ENCODE results near the gene PIEZO2.

PIEZO2 gene

DNA sequence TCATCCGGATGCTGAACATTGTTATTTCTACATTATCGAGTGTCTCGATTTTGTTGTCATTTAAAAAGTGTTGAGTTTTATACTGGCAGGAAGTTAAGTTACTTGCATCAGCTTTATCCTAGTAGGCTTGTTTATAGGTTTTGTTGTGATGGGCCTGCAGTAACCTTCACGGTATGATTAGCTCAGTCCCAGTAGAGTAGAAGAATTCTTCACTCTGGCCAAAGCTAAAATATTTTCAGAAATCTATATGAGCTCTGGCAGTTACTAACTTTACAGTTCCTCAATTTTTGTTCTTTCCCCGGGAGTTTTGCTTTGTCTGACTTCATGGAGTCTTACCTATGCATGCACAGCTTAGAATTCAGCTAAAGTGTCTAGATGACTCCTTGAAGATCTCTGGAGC, 328.7 kb downstream of the PIEZO2 start:
- no peak overlapping the region for H3K4me3 ChIP-seq (ENCODE audit: low read length)
- no peaks in the 10 kb centered on the region for H3K27me3 ChIP-seq (ENCODE audit: control insufficient read depth, insufficient read depth, low read length)
- WGBS (ENCODE audit: insufficient coverage, insufficient read length): no CpG with 5 or more reads among the region's 5 CpGs
- no peak overlapping the region for H3K27ac ChIP-seq (ENCODE audit: low read length)
- H3K4me1 ChIP-seq (ENCODE audit: control insufficient read depth, insufficient read depth, low read length): peaks cover 1% of the 10 kb centered on the region; the same call in 1 of the 2 replicates
- H3K36me3 ChIP-seq (ENCODE audit: control insufficient read depth, insufficient read depth, low read length): no peaks in the 10 kb centered on the region
- no peak for DNase-seq (ENCODE audit: low read depth, low spot score)
- H3K9me3 ChIP-seq (ENCODE audit: control insufficient read depth, insufficient read depth, low read length): no peaks in the 10 kb centered on the region

DNA sequence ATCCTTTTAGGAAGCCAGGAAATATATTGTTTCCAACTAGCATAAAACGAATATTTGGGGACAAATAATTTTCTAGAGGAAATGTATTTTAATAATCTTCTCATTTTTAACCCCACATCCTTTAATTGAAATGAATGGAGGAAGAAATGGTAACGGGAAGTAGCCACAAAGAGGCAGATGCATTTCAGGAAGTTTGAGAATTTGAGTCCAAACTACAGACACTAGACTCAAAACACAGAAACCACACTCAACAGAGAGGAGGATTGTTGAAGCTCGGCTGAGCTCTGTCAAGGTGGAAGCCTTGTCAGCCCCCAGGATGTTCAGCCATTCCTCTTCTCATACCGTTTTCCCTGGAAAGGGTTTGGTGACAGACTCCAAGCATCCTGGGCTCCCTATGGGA, 335.0 kb downstream of the PIEZO2 start:
- Histone ChIP-seq H3K36me3 (ENCODE audit: control insufficient read depth, insufficient read depth, low read length) (no peaks in the 10 kb centered on the region), H3K4me3 (ENCODE audit: low read length) (no peak overlapping the region), H3K27me3 (ENCODE audit: control insufficient read depth, insufficient read depth, low read length) (no peaks in the 10 kb centered on the region), H3K4me1 (ENCODE audit: control insufficient read depth, insufficient read depth, low read length) (no peaks in the 10 kb centered on the region), H3K27ac (ENCODE audit: low read length) (no peak overlapping the region), H3K9me3 (ENCODE audit: control insufficient read depth, insufficient read depth, low read length) (no peaks in the 10 kb centered on the region)
- no peak for DNase-seq (ENCODE audit: low read depth, low spot score)
- no CpG with 5 or more reads among the region's 4 CpGs for WGBS (ENCODE audit: insufficient coverage, insufficient read length)

DNA sequence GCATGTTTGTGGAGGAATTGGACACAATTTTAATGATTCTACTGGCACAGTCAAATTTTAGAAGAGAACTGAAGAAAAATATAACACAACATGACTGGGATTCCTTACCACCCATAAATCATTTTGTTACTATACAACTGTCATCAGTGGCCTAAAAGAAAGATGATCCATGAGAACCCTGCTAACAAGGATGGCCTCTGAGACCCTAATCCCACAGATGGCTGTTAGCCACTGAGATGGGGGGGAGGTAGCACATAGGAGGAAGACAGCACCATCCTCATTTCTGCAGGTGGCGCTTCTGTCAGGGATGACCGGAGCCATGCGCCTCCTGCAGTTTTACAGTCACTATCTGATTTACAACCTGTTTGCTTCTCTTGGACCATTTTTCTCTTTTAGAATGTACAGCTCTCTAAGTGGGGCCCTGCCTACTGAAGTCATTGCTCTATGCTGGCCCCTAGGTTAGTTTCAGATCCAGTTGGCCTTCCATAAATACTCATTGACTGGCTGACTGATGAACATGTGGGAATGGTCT, 343.7 kb downstream of the PIEZO2 start:
- DNase-seq (ENCODE audit: low read depth, low spot score): no peak
- Histone ChIP-seq H3K27me3 (ENCODE audit: control insufficient read depth, insufficient read depth, low read length) (no peaks in the 10 kb centered on the region), H3K9me3 (ENCODE audit: control insufficient read depth, insufficient read depth, low read length) (no peaks in the 10 kb centered on the region), H3K4me1 (ENCODE audit: control insufficient read depth, insufficient read depth, low read length) (no peaks in the 10 kb centered on the region), H3K4me3 (ENCODE audit: low read length) (no peak overlapping the region), H3K27ac (ENCODE audit: low read length) (no peak overlapping the region), H3K36me3 (ENCODE audit: control insufficient read depth, insufficient read depth, low read length) (no peaks in the 10 kb centered on the region)
- WGBS (ENCODE audit: insufficient coverage, insufficient read length): no CpG with 5 or more reads among the region's 3 CpGs

DNA sequence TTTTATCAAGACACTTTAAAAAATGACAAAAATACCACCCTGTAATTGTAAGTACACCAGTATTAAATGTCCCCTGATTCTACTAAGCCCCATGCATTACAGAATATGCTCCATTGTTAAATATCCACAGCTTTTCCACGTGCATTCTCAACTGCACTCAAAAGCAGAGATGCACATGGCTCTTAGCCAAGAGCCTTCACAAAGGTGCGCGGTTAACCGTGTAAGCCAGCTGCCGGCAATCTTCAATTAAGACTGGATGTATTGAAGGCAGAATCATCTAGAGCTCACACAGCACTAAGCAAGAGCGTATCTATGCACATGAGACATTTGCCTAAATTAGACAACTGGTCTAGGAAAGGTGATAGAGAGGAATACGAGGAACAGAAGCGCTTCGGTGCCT, 345.2 kb downstream of the PIEZO2 start:
- no peaks in the 10 kb centered on the region for H3K9me3 ChIP-seq (ENCODE audit: control insufficient read depth, insufficient read depth, low read length)
- DNase-seq (ENCODE audit: low read depth, low spot score): no peak
- no CpG with 5 or more reads among the region's 9 CpGs for WGBS (ENCODE audit: insufficient coverage, insufficient read length)
- H3K27me3 ChIP-seq (ENCODE audit: control insufficient read depth, insufficient read depth, low read length): no peaks in the 10 kb centered on the region
- no peak overlapping the region for H3K27ac ChIP-seq (ENCODE audit: low read length)
- H3K36me3 ChIP-seq (ENCODE audit: control insufficient read depth, insufficient read depth, low read length): no peaks in the 10 kb centered on the region
- H3K4me3 ChIP-seq (ENCODE audit: low read length): no peak overlapping the region
- H3K4me1 ChIP-seq (ENCODE audit: control insufficient read depth, insufficient read depth, low read length): no peaks in the 10 kb centered on the region

DNA sequence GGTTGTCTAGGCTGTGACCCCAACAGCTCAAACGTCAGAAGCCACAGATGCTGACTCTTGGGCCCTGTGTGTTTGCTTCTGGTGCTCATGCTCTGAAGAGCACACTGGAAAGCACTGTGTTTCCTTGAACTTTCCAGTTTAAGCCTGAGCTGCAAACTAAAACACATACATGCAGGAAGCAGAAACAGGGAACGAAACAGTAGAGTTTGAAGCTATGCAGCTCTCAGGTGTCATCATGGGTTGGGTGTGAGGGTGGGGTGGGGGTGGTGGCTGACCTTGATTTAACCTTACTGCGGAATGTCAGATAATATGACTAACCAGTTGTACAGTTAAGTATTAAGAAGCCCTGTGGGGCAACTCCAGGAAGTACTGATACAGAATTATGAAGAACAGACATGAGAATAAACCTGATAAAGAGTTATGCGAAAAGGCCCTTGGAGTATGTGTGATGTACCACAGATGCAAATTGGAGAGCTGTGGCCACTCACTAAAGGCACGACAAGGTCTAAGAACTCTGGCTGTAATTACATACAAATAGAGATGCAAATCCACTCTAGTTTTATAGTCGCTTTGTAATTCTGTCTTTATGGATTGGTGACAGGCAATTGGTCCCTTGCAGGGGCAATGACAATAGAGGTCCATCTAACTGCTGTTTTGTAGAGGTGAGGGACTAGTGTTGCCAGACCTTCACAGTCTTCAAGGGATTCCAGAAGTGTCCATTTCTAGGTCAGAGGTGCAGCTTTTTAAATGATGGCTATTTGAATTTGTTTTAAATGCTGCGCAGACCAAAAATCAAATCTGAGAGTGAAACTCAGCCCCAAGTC, 350.4 kb downstream of the PIEZO2 start:
- no peak overlapping the region for H3K4me3 ChIP-seq (ENCODE audit: low read length)
- no peaks in the 10 kb centered on the region for H3K36me3 ChIP-seq (ENCODE audit: control insufficient read depth, insufficient read depth, low read length)
- no peak for DNase-seq (ENCODE audit: low read depth, low spot score)
- WGBS (ENCODE audit: insufficient coverage, insufficient read length): no CpG with 5 or more reads among the region's 7 CpGs
- no peaks in the 10 kb centered on the region for H3K9me3 ChIP-seq (ENCODE audit: control insufficient read depth, insufficient read depth, low read length)
- H3K27me3 ChIP-seq (ENCODE audit: control insufficient read depth, insufficient read depth, low read length): no peaks in the 10 kb centered on the region
- no peak overlapping the region for H3K27ac ChIP-seq (ENCODE audit: low read length)
- no peaks in the 10 kb centered on the region for H3K4me1 ChIP-seq (ENCODE audit: control insufficient read depth, insufficient read depth, low read length)

DNA sequence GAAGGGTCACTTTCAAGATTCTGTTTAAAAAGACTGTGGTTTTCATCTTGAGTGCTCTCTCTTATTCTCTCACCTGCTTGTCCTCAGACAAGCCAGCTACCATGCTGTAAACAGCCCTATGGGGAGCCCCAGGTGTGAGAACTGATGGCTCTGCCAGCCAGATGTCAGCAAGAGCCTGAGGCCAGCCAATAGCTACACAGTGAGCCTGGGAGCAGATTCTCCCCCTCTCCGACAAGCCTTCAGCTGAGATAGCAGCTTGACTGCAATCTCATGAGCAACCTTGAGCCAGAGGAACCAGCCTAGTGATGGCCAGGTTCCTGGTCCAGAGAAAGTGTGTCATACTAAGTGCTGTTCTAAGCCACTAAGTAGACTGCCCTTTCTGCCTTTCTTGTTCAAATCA, 351.5 kb downstream of the PIEZO2 start:
- no peaks in the 10 kb centered on the region for H3K9me3 ChIP-seq (ENCODE audit: control insufficient read depth, insufficient read depth, low read length)
- no peaks in the 10 kb centered on the region for H3K27me3 ChIP-seq (ENCODE audit: control insufficient read depth, insufficient read depth, low read length)
- no peak for DNase-seq (ENCODE audit: low read depth, low spot score)
- WGBS (ENCODE audit: insufficient coverage, insufficient read length): no CpG with 5 or more reads among the region's 1 CpG
- no peaks in the 10 kb centered on the region for H3K4me1 ChIP-seq (ENCODE audit: control insufficient read depth, insufficient read depth, low read length)
- H3K27ac ChIP-seq (ENCODE audit: low read length): no peak overlapping the region
- no peak overlapping the region for H3K4me3 ChIP-seq (ENCODE audit: low read length)
- no peaks in the 10 kb centered on the region for H3K36me3 ChIP-seq (ENCODE audit: control insufficient read depth, insufficient read depth, low read length)

DNA sequence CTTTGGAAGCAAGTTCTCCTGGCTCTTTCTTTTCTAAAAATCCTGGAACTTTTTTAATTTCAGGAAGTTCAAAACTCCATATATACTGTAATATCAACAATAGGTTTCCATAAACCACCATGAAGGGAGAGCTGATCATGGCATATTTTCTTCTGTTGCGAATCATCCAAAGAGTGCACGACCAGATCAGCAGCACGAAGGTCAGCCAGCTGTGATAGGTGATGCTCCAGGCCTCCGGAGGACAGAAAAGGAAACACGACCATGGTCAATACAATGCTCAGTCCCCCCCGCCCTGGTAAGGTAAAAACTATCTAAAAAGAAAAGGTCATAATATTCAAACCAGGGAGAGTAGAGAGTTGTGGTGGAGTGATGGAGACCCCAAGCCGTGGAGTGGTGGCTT, 354.6 kb downstream of the PIEZO2 start:
- Histone ChIP-seq H3K4me1 (ENCODE audit: control insufficient read depth, insufficient read depth, low read length) (no peaks in the 10 kb centered on the region), H3K27me3 (ENCODE audit: control insufficient read depth, insufficient read depth, low read length) (no peaks in the 10 kb centered on the region), H3K27ac (ENCODE audit: low read length) (no peak overlapping the region), H3K4me3 (ENCODE audit: low read length) (no peak overlapping the region), H3K9me3 (ENCODE audit: control insufficient read depth, insufficient read depth, low read length) (no peaks in the 10 kb centered on the region), H3K36me3 (ENCODE audit: control insufficient read depth, insufficient read depth, low read length) (no peaks in the 10 kb centered on the region)
- no peak for DNase-seq (ENCODE audit: low read depth, low spot score)
- WGBS (ENCODE audit: insufficient coverage, insufficient read length): no CpG with 5 or more reads among the region's 7 CpGs

DNA sequence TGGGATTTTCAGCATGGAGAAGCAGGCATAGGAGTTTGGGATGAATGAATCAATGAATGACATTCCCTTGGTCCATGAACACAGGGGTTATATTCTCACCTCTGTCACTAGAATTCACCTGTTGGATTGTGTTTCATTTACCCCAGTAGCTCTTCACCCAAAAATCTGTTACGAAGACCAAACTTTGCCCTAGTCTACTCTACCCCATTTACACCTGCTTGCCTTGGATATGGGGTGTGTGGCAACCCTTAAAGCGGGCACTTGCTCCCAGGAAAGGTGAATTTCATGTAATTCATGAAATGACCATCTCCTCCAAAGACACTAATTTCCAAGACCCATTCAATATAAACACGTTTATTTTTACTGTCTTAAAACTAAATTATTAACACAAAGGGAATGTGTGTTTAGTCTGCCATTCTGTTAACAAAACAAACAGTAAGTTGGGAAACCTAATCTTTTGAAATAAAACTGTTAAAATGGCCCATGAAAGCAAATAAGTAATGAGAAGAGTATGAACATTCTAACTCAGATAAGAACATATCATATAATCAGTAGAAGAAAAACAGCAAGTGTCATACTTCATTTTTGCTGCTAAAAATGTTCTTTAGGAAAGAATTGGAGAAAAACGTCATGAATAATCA, 355.5 kb downstream of the PIEZO2 start:
- no peaks in the 10 kb centered on the region for H3K4me1 ChIP-seq (ENCODE audit: control insufficient read depth, insufficient read depth, low read length)
- H3K27ac ChIP-seq (ENCODE audit: low read length): no peak overlapping the region
- no peaks in the 10 kb centered on the region for H3K36me3 ChIP-seq (ENCODE audit: control insufficient read depth, insufficient read depth, low read length)
- no peak for DNase-seq (ENCODE audit: low read depth, low spot score)
- H3K4me3 ChIP-seq (ENCODE audit: low read length): no peak overlapping the region
- H3K9me3 ChIP-seq (ENCODE audit: control insufficient read depth, insufficient read depth, low read length): no peaks in the 10 kb centered on the region
- no CpG with 5 or more reads among the region's 4 CpGs for WGBS (ENCODE audit: insufficient coverage, insufficient read length)
- no peaks in the 10 kb centered on the region for H3K27me3 ChIP-seq (ENCODE audit: control insufficient read depth, insufficient read depth, low read length)

DNA sequence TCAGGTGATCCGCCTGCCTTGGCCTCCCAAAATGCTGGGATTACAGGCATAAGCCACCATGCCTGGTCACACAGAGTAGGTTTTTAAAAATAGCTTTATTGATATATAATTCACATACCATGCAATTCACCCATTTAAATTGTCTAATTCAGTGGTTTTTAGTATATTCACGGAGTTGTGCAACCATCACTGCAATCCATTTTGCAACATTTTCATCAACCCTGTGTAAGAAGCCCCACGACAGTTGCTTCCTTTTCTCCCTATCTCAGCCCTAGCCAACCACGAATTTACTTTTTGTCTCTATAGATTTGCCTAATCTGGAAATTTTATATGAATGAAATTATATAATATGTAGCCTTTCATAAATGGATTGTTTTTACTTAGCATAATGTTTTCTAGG, 357.2 kb downstream of the PIEZO2 start:
- H3K27ac ChIP-seq (ENCODE audit: low read length): no peak overlapping the region
- no peaks in the 10 kb centered on the region for H3K4me1 ChIP-seq (ENCODE audit: control insufficient read depth, insufficient read depth, low read length)
- H3K9me3 ChIP-seq (ENCODE audit: control insufficient read depth, insufficient read depth, low read length): no peaks in the 10 kb centered on the region
- no peak overlapping the region for H3K4me3 ChIP-seq (ENCODE audit: low read length)
- H3K36me3 ChIP-seq (ENCODE audit: control insufficient read depth, insufficient read depth, low read length): no peaks in the 10 kb centered on the region
- no peaks in the 10 kb centered on the region for H3K27me3 ChIP-seq (ENCODE audit: control insufficient read depth, insufficient read depth, low read length)
- DNase-seq (ENCODE audit: low read depth, low spot score): no peak
- no CpG with 5 or more reads among the region's 4 CpGs for WGBS (ENCODE audit: insufficient coverage, insufficient read length)

DNA sequence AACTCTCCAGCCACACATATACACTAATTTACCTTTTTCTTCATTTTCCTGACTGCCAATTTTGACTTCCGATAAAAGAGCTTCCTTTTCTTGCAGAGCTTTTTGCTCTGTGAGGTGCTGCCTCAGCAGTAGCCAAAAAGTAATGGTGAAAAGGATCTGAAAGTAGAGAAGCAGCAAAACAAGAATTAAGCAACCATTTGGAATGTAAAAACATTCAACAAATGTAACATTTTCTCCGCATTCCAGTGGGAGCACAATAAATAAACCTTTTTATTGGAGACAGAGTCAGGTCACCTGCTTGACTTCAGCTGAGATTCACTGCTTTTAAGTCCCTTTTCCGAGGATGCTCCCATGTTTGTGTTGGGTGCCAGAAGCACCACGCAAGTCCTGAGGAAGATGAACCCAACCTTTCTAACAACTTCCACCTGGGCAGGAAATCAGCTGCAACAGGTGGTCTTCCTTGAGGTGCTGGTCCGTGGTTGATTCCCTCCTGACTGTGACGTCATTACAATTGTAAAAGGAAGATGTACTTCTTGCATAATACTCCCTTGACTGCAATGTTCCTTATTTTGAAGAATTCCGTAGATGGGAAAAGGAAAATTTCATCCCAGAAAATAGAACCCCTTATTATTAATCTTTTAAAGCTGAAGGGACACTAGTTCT, 358.1 kb downstream of the PIEZO2 start:
- no peaks in the 10 kb centered on the region for H3K36me3 ChIP-seq (ENCODE audit: control insufficient read depth, insufficient read depth, low read length)
- H3K4me1 ChIP-seq (ENCODE audit: control insufficient read depth, insufficient read depth, low read length): no peaks in the 10 kb centered on the region
- H3K9me3 ChIP-seq (ENCODE audit: control insufficient read depth, insufficient read depth, low read length): no peaks in the 10 kb centered on the region
- DNase-seq (ENCODE audit: low read depth, low spot score): no peak
- no CpG with 5 or more reads among the region's 7 CpGs for WGBS (ENCODE audit: insufficient coverage, insufficient read length)
- no peaks in the 10 kb centered on the region for H3K27me3 ChIP-seq (ENCODE audit: control insufficient read depth, insufficient read depth, low read length)
- no peak overlapping the region for H3K27ac ChIP-seq (ENCODE audit: low read length)
- no peak overlapping the region for H3K4me3 ChIP-seq (ENCODE audit: low read length)

Measured in iPS DF 6.9 (cell line).